T-helper 2 cell treated with Interferon-gamma antibody and Interleukin-4, amounts not matched to agents 100 ng/mL and 5 ng/mL, for 36 hours (primary cell): ENCODE data around the gene SLC12A4. TPM values are rescaled to one million over a fixed set of nuclear protein-coding genes. Genes with fewer than 3 reads are reported as not detected.

Experiments used
- intact Hi-C: fragments of 100-400 bp; cut with micrococcal nuclease; formaldehyde crosslinking; loops from one replicate; pipeline ENCODE4 v1.15.1; 2023
- total RNA-seq: library from RNA; stranded (reverse); gene quantifications from 2 replicates; pipeline ENCODE4 v1.2.3, GENCODE V29; 2022

Gene SLC12A4
- total RNA-seq, 1 donor from 2014 or later = 41.9 TPM

- intact Hi-C loops = no loop called here
Observed at GRCh38 chr16:67909056-67909742, 59.2 kb downstream of the SLC12A4 start.

DNA sequence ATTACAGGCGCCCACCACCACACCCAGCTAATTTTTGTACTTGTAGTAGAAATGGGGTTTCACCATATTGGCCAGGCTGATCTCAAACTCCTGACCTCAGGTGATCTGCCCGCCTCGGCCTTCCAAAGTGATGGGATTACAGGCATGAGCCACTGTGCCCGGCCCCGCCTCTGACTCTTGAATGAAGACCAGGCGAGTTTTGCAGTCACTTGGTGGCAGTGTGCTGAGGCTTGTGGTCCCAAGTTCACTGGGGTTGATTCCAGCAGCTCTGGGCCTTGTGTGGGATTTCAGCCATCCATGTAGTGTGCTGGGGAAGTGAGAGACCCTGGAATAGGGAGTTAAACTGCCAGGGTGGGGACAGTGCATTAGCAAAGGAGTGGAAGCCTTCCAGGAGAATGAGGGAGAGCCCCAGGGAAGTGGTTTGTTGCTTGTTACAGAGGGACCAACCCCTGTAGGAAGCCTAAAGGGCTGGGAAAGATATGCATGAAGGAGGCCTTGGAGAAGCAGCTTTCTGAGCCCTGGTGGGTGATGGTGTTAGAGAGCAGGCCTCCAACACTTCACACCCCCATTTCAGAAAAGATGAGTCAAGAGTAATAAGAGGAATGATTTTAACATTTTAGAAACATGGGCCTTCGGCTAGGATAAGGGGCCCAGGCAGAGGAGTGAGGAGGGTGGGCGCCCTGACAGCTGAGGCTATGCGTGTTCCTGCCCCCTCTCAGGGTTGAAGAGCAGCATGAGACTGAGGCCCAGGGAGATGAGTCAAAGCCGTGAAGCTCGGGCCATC, 60.8 kb downstream of the SLC12A4 start:
- intact Hi-C loops = no loop called here

DNA sequence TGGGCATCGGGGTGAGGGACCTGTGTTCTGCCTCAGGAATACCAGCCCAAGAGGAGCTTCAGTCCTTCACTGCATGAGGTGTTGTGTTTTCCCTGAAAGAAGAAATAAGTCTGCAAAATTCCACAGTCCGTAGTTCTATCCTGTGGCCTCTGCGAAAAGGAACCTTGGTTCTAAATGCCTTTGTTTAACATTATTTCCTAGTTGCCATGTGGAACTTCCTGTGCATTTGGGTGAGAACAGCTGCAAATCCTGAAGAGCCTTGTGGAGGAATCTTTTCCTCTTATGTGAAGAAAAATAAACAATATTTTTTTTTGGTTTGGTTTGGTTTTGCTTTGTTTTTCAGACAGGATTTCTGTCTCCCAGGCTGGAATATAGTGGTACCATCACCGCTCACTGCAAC, 65.6 kb downstream of the SLC12A4 start:
- intact Hi-C loops = no loop called here

- intact Hi-C loops = no loop called here
Observed at GRCh38 chr16:67901734-67902133, 66.7 kb downstream of the SLC12A4 start.

DNA sequence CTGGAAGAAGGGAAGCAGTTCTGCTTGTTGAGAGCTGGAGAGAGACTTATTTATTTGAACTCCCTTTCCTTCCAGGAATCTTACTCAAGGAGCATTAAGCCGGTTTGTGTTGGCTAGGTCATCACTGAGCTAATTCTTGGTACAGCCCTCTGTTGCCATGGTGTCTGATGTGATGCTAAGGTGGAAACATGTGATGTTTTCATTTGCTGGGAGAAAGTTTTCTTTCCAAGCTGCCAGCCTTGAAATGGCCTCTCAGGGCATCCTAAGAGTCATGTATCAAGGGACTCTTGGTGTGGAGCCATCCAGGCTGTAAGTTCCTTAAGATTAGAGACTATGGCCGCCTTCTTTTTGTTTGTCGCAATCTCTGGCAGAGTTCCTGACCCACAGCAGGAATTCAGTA, 71.2 kb downstream of the SLC12A4 start:
- intact Hi-C loops = no loop called here

DNA sequence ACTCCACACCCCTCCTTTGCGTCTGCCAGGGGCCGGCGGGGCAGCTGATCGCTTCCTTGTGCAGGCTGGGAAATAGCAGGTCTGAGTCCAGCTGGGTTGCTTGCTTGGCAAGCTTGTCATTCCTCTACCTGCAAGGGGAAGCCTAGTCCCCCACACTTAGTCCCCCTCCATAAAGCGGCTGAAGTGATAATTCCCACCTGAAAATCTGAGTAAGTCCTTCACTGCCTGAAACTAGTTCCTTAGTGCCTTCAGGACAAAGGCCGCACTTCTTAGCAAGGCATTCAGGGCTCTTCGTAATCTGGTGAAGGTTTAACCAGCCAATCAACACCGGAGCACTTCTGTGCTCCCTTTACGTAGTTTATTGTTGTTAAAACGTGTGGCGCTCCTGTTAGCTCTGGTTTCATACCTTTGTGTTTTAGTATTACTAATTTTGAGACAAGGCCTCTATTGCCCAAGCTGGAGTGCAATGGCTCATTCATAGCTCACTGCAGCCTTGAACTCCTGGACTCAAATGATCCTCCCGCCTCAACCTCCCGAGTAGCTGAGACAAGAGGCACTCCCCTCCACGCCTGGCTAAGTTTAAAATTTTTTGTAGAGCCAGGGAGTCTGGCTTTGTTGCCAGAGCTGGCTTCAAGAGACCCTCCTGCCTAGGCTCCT, 74.6 kb downstream of the SLC12A4 start:
- intact Hi-C loops = loop anchor here (1.0 kb wide), 3 partner anchors 41 to 74 kb away; partner anchors contain the start of genes NUTF2 and SLC12A4

Other genes with a start within 250 kb of the SLC12A4 start
- gene GFOD2, start 249.3 kb downstream of the SLC12A4 start, total RNA-seq = 12.1 and 14.2 TPM in 2 replicates
- 22.7 and 23.2 TPM in 2 replicates for gene RANBP10, start 162.1 kb downstream of the SLC12A4 start, total RNA-seq
- 0.36 and 0.73 TPM in 2 replicates for gene TSNAXIP1, start 161.7 kb downstream of the SLC12A4 start, total RNA-seq
- 44.3 and 45.8 TPM in 2 replicates for gene THAP11, start 126.3 kb downstream of the SLC12A4 start, total RNA-seq
- gene NUTF2, start 121.7 kb downstream of the SLC12A4 start, total RNA-seq = 138 and 143 TPM in 2 replicates
- 54.2 and 54.4 TPM in 2 replicates for gene CENPT, start 120.9 kb downstream of the SLC12A4 start, total RNA-seq
- gene EDC4, start 95.6 kb downstream of the SLC12A4 start, total RNA-seq = 106 and 112 TPM in 2 replicates
- 0.61 and 0.84 TPM in 2 replicates for gene NRN1L, start 83.8 kb downstream of the SLC12A4 start, total RNA-seq
- 20.7 and 22.1 TPM in 2 replicates for gene PSKH1, start 75.4 kb downstream of the SLC12A4 start, total RNA-seq
- gene CTRL, start 36.8 kb downstream of the SLC12A4 start, total RNA-seq = 9.6 and 11.9 TPM in 2 replicates
- 335 and 352 TPM in 2 replicates for gene PSMB10, start 31.8 kb downstream of the SLC12A4 start, total RNA-seq
- gene LCAT, start 24.5 kb downstream of the SLC12A4 start, total RNA-seq = 16.8 and 20.5 TPM in 2 replicates
- gene DPEP3, start 11.9 kb upstream of the SLC12A4 start, total RNA-seq = 0.14 TPM in 1 of 2 replicates, not detected in the other
- 14.8 and 16.8 TPM in 2 replicates for gene DPEP2, start 30.8 kb upstream of the SLC12A4 start, total RNA-seq
- not detected in 2 replicates for gene DPEP2NB, start 47.3 kb upstream of the SLC12A4 start, total RNA-seq
- 14.5 and 16.5 TPM in 2 replicates for gene DDX28, start 54.6 kb upstream of the SLC12A4 start, total RNA-seq
- 23.8 and 25.0 TPM in 2 replicates for gene DUS2, start 54.6 kb upstream of the SLC12A4 start, total RNA-seq
- gene NFATC3, start 116.7 kb upstream of the SLC12A4 start, total RNA-seq = 203 and 205 TPM in 2 replicates